Measurements from ENCODE around the gene BACE2.

BACE2 gene

DNA sequence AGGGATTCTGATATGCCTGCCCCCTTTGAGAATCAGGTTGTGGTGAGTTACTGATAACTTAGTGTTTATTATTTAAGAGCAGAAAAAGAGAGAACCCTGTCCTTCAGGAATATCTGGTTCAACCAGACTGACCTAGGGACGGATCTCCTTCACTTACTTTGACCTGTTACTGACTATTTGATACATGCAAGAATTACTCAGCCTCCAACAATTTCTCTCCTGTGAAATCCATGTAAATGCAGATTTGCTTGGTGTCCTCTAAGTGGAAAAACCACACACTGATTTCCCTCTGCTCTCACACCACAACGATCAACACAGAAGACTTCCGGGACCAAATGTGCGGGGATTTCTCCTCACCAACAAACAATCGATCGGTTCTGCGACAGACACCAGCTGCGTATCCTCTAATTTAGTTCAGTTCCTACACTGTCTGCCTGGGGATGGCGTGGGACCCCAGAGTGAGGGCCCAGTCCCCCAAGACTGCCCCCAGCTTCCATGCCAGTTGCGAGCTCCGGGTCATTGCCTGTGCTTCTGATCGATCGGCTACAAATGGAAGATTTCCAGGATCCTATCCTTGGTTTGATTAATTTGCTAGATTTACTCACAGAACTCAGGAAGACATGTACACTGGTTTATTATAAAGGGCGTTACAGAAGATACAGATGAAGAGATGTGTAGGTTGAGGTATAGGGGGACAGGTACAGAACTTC, 51.7 kb downstream of the BACE2 start:
- no peak for ATAC-seq
- TF ChIP-seq ZFP3 (CRISPR knock-in tag; IDR thresholded peaks at IDR 0.05), result no peak

GRCh38 chr21:41220208-41220733, 52.3 kb downstream of the BACE2 start:
- no peak for ATAC-seq
- TF ChIP-seq, protein P1, sequence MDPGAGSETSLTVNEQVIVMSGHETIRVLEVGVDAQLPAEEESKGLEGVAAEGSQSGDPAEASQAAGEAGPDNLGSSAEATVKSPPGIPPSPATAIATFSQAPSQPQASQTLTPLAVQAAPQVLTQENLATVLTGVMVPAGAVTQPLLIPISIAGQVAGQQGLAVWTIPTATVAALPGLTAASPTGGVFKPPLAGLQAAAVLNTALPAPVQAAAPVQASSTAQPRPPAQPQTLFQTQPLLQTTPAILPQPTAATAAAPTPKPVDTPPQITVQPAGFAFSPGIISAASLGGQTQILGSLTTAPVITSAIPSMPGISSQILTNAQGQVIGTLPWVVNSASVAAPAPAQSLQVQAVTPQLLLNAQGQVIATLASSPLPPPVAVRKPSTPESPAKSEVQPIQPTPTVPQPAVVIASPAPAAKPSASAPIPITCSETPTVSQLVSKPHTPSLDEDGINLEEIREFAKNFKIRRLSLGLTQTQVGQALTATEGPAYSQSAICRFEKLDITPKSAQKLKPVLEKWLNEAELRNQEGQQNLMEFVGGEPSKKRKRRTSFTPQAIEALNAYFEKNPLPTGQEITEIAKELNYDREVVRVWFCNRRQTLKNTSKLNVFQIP (CRISPR knock-in tag; IDR thresholded peaks at IDR 0.05; ENCODE audit: borderline replicate concordance, low read depth), result no peak
- no peak for TF ChIP-seq ZFP30 (CRISPR knock-in tag; IDR thresholded peaks at IDR 0.05)
- TF ChIP-seq ARNTL (CRISPR knock-in tag; IDR thresholded peaks at IDR 0.05; ENCODE audit: borderline replicate concordance, low read depth), result no peak

- no peak for ATAC-seq
Observed at GRCh38 chr21:41222247-41223068, 54.5 kb downstream of the BACE2 start.

GRCh38 chr21:41226853-41227252, 58.9 kb downstream of the BACE2 start:
- TF ChIP-seq ISL1 (CRISPR knock-in tag; IDR thresholded peaks at IDR 0.05) (no peak), OSR1 (CRISPR knock-in tag; IDR thresholded peaks at IDR 0.05) (no peak), RARB (CRISPR knock-in tag; IDR thresholded peaks at IDR 0.05) (no peak), ESRRG (CRISPR knock-in tag; IDR thresholded peaks at IDR 0.05) (no peak)
- TF ChIP-seq, protein P2, sequence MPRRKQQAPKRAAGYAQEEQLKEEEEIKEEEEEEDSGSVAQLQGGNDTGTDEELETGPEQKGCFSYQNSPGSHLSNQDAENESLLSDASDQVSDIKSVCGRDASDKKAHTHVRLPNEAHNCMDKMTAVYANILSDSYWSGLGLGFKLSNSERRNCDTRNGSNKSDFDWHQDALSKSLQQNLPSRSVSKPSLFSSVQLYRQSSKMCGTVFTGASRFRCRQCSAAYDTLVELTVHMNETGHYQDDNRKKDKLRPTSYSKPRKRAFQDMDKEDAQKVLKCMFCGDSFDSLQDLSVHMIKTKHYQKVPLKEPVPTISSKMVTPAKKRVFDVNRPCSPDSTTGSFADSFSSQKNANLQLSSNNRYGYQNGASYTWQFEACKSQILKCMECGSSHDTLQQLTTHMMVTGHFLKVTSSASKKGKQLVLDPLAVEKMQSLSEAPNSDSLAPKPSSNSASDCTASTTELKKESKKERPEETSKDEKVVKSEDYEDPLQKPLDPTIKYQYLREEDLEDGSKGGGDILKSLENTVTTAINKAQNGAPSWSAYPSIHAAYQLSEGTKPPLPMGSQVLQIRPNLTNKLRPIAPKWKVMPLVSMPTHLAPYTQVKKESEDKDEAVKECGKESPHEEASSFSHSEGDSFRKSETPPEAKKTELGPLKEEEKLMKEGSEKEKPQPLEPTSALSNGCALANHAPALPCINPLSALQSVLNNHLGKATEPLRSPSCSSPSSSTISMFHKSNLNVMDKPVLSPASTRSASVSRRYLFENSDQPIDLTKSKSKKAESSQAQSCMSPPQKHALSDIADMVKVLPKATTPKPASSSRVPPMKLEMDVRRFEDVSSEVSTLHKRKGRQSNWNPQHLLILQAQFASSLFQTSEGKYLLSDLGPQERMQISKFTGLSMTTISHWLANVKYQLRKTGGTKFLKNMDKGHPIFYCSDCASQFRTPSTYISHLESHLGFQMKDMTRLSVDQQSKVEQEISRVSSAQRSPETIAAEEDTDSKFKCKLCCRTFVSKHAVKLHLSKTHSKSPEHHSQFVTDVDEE (CRISPR knock-in tag; IDR thresholded peaks at IDR 0.05), result no peak
- no peak for ATAC-seq

More at GRCh38 chr21:41222247-41223068, 54.5 kb downstream of the BACE2 start:
- TF ChIP-seq, protein P3, sequence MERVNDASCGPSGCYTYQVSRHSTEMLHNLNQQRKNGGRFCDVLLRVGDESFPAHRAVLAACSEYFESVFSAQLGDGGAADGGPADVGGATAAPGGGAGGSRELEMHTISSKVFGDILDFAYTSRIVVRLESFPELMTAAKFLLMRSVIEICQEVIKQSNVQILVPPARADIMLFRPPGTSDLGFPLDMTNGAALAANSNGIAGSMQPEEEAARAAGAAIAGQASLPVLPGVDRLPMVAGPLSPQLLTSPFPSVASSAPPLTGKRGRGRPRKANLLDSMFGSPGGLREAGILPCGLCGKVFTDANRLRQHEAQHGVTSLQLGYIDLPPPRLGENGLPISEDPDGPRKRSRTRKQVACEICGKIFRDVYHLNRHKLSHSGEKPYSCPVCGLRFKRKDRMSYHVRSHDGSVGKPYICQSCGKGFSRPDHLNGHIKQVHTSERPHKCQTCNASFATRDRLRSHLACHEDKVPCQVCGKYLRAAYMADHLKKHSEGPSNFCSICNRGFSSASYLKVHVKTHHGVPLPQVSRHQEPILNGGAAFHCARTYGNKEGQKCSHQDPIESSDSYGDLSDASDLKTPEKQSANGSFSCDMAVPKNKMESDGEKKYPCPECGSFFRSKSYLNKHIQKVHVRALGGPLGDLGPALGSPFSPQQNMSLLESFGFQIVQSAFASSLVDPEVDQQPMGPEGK (CRISPR knock-in tag; IDR thresholded peaks at IDR 0.05; ENCODE audit: borderline replicate concordance), result no peak
- TF ChIP-seq ARNTL (CRISPR knock-in tag; IDR thresholded peaks at IDR 0.05; ENCODE audit: borderline replicate concordance, low read depth) (no peak), GLIS3 (CRISPR knock-in tag; IDR thresholded peaks at IDR 0.05) (no peak), ZNF565 (CRISPR knock-in tag; conservative IDR thresholded peaks at IDR 0.05; ENCODE audit: low read depth) (no peak), TCF4 (CRISPR knock-in tag; IDR thresholded peaks at IDR 0.05; ENCODE audit: borderline replicate concordance) (no peak), ZFP30 (CRISPR knock-in tag; IDR thresholded peaks at IDR 0.05) (no peak), BACH2 (CRISPR knock-in tag; IDR thresholded peaks at IDR 0.05; ENCODE audit: borderline replicate concordance) (no peak), ZNF70 (CRISPR knock-in tag; IDR thresholded peaks at IDR 0.05) (no peak), SNAI2 (CRISPR knock-in tag; IDR thresholded peaks at IDR 0.05) (no peak), OSR1 (CRISPR knock-in tag; IDR thresholded peaks at IDR 0.05) (no peak), ZFP3 (CRISPR knock-in tag; IDR thresholded peaks at IDR 0.05) (no peak), RARB (CRISPR knock-in tag; IDR thresholded peaks at IDR 0.05) (no peak), ISL1 (CRISPR knock-in tag; IDR thresholded peaks at IDR 0.05) (no peak)
- TF ChIP-seq, protein P1 (CRISPR knock-in tag; IDR thresholded peaks at IDR 0.05; ENCODE audit: borderline replicate concordance, low read depth), result no peak

Measured in SK-N-SH treated with all-trans-retinoic acid at 6 μM for 48 hours (cell line).